ENCODE results near the gene AK6. TPM values are rescaled to one million over a fixed set of nuclear protein-coding genes. Genes with fewer than 3 reads are reported as not detected.
"Not testable (repeated sequence)": the region's sequence is repeated elsewhere in the genome, so short reads cannot be mapped to it uniquely, and the experiment has no call there.

Gene AK6
- polyA plus RNA-seq (ENCODE audit: insufficient read length in 3 of 3) = 10 to 100 TPM; 65.9 to 89.1 (median 73.4) TPM
- long read RNA-seq, donor 1, transcript AK6-202 (5 exons, 1,648 nt) = major isoform, 14 of 24 reads
- long read RNA-seq, donor 1, partial matches to known transcripts = 9 of 24 reads
- long read RNA-seq, donor 1, other reads (novel, unspliced or antisense) = 0 of 24 reads
- long read RNA-seq, donor 2, transcript AK6-202 (5 exons, 1,648 nt) = major isoform, 25 of 29 reads
- long read RNA-seq, donor 2, partial matches to known transcripts = 0 of 29 reads
- long read RNA-seq, donor 2, other reads (novel, unspliced or antisense) = 0 of 29 reads
- long read RNA-seq, donor 3, transcript AK6-202 (5 exons, 1,648 nt) = major isoform, 46 of 51 reads
- long read RNA-seq, donor 3, partial matches to known transcripts = 0 of 51 reads
- long read RNA-seq, donor 3, other reads (novel, unspliced or antisense) = 0 of 51 reads
- long read RNA-seq, donor 4, transcript AK6-202 (5 exons, 1,648 nt) = major isoform, 20 of 23 reads
- long read RNA-seq, donor 4, partial matches to known transcripts = 0 of 23 reads
- long read RNA-seq, donor 4, other reads (novel, unspliced or antisense) = 0 of 23 reads
- long read RNA-seq, donor 5 = 0 reads
- long read RNA-seq, donor 6, transcript AK6-202 (5 exons, 1,648 nt) = major isoform, 21 of 29 reads
- long read RNA-seq, donor 6, partial matches to known transcripts = 5 of 29 reads
- long read RNA-seq, donor 6, other reads (novel, unspliced or antisense) = 0 of 29 reads
- long read RNA-seq, donor 7, transcript AK6-202 (5 exons, 1,648 nt) = major isoform, 44 of 48 reads
- long read RNA-seq, donor 7, partial matches to known transcripts = 0 of 48 reads
- long read RNA-seq, donor 7, other reads (novel, unspliced or antisense) = 0 of 48 reads
- long read RNA-seq, donor 8 = 0 reads
- long read RNA-seq, donor 9, transcript AK6-202 (5 exons, 1,648 nt) = major isoform, 23 of 27 reads
- long read RNA-seq, donor 9, partial matches to known transcripts = 0 of 27 reads
- long read RNA-seq, donor 9, other reads (novel, unspliced or antisense) = 0 of 27 reads
- long read RNA-seq, donor 10, transcript AK6-202 (5 exons, 1,648 nt) = major isoform, 38 of 43 reads
- long read RNA-seq, donor 10, partial matches to known transcripts = 0 of 43 reads
- long read RNA-seq, donor 10, other reads (novel, unspliced or antisense) = 0 of 43 reads
- long read RNA-seq, donor 11, transcript AK6-202 (5 exons, 1,648 nt) = major isoform, 16 of 17 reads
- long read RNA-seq, donor 11, partial matches to known transcripts = 0 of 17 reads
- long read RNA-seq, donor 11, other reads (novel, unspliced or antisense) = 0 of 17 reads
- long read RNA-seq, donor 12, transcript AK6-202 (5 exons, 1,648 nt) = major isoform, 11 of 11 reads
- long read RNA-seq, donor 12, partial matches to known transcripts = 0 of 11 reads
- long read RNA-seq, donor 12, other reads (novel, unspliced or antisense) = 0 of 11 reads
- long read RNA-seq, donor 13 = 0 reads
- long read RNA-seq, donor 14, transcript AK6-202 (5 exons, 1,648 nt) = major isoform, 29 of 33 reads
- long read RNA-seq, donor 14, partial matches to known transcripts = 0 of 33 reads
- long read RNA-seq, donor 14, other reads (novel, unspliced or antisense) = 0 of 33 reads
- long read RNA-seq, donor 15, transcript AK6-202 (5 exons, 1,648 nt) = major isoform, 14 of 14 reads
- long read RNA-seq, donor 15, partial matches to known transcripts = 0 of 14 reads
- long read RNA-seq, donor 15, other reads (novel, unspliced or antisense) = 0 of 14 reads
- long read RNA-seq, donor 16, transcript AK6-202 (5 exons, 1,648 nt) = major isoform, 61 of 96 reads
- long read RNA-seq, donor 16, partial matches to known transcripts = 30 of 96 reads
- long read RNA-seq, donor 16, other reads (novel, unspliced or antisense) = 0 of 96 reads

DNA sequence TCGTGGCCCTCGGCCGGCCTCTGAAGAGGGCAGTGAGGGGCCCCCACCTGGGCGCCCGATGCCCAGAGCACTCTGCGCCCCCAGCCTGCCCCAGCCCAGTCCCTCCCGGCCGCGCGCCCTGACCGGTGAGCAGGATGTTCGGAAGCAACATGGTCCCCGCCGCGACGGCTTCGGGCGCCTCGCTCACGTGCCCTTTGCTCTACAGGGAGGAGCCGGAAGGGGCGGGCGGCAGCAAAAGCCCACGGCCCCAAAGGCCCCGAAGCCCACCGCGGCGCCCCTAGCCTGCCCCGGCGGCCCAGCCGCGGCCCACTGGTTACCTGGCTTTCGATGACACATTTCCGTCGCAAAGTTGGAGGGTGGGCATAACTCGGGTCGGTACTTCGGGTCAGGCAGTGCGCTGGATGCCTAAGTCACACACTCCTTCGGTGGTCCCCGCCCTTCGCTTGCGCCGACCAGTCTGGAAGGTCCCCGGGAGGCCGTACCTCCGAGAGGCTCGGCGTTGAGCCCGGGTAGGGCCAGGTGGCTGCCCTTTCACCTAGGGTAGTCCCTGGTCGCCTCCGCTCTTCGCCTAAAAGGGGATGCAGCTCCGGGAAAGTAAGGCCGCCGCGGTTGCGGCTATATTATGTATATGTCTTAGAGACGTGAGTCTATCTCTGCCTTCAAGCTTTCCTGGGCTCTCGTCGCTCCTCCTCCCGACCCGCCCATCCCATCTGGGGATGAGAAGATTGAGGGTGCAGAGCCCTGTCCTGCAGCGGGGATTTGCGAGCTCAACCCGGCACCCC is at the start of gene AK6, which contains the start of the genes RAD17 and TAF9:
Gene AK6 (minus strand): TSS at position 181 of the 782 bp plus-strand sequence. CDS start 30 bp downstream, at position 151.
Gene RAD17 (plus strand): TSS at position 479 of the 782 bp plus-strand sequence. CDS start 2,391 bp downstream, outside the sequence.
Gene TAF9 (minus strand): TSS at position 181 of the 782 bp plus-strand sequence. CDS start 3,783 bp downstream, outside the sequence.
- peak; percentile 84 to 91 (median 88) for DNase-seq (ENCODE audit: extremely low read depth in 1 of 11, low read depth in 9 of 11, low spot score in 4 of 11)

DNA sequence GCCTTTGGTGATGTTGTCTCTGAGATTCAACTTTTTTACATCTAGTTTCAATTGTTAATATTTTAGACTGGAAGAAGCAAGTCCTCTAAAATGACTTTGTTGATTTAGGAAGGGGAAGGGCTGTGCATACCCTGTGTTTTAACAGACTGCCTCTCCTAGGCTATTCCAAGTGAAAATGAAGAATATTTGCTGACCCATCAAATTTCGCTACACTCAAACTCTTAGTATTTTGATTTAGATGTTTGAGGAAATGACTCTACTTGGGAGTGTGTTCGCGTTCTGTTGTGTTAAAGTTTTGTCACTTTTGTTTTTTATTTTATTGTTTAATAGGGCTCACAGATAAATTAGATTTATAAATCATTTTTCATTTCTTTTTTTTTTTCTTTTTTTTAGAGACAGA is 49.2 kb upstream of the AK6 start:
- no peak for DNase-seq (ENCODE audit: extremely low read depth in 1 of 11, low read depth in 9 of 11, low spot score in 4 of 11)

DNA sequence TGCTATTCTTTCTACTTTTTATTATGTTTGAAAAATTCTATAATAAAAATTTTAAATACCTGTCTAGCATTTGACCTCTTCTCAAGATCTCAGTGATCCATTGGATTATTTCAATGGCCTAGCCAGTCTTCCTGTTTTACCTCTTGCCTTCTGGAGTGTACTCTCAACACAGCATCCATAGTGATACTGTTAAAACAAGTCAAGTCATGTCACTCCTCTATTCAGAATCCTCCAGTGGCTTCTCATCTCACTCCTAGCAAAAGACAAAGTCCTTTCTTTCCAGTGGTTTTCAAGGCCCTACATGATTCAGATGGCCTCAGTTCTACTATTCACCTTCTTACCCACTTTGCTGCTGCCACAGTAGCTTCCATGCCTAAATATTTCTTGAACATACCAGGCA is 47.4 kb upstream of the AK6 start:
- DNase-seq (ENCODE audit: extremely low read depth in 1 of 11, low read depth in 9 of 11, low spot score in 4 of 11) = no peak

DNA sequence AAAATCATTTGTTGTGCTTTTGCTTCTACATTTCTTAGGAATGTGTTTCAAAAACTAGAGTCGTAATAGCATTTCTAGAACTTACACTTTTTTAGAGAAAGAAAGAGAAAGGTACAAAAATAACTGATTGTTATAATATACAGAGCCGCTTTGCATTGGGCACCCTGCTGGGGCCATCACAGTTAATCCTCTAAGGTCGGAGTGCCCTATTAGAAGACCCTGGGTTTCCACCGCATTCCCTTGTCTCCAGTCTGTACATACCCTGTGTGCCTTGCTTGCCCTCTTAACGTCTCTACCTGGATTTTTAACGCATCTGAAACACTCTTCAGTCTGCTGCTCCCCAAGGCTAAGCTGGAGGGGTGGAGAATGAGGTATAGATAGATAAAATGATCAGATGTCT is 46.9 kb upstream of the AK6 start:
- peak in 1 of 11 donors; percentile 4 for DNase-seq (ENCODE audit: extremely low read depth in 1 of 11, low read depth in 9 of 11, low spot score in 4 of 11)

DNA sequence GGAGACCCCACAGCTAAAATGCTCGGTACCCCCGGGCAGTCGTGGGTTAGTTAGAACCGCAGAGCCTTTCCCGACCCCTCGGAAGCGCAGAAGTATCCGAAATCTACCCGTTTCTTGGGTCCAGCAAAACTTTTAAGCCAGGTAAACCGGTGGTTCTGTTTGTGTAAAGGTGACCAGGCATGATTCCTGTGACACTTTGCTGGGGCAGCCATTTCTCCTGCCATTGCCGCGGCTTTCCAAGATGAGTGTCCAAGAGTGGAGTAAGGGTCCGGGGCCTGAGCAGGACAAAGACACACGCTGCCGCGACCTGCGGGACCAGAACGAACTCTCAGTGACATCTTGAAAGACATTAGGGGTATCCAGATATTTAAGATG is 46.3 kb upstream of the AK6 start:
- peak in 8 of 11 donors; percentile 13 to 36 (median 22) for DNase-seq (ENCODE audit: extremely low read depth in 1 of 11, low read depth in 9 of 11, low spot score in 4 of 11)

DNA sequence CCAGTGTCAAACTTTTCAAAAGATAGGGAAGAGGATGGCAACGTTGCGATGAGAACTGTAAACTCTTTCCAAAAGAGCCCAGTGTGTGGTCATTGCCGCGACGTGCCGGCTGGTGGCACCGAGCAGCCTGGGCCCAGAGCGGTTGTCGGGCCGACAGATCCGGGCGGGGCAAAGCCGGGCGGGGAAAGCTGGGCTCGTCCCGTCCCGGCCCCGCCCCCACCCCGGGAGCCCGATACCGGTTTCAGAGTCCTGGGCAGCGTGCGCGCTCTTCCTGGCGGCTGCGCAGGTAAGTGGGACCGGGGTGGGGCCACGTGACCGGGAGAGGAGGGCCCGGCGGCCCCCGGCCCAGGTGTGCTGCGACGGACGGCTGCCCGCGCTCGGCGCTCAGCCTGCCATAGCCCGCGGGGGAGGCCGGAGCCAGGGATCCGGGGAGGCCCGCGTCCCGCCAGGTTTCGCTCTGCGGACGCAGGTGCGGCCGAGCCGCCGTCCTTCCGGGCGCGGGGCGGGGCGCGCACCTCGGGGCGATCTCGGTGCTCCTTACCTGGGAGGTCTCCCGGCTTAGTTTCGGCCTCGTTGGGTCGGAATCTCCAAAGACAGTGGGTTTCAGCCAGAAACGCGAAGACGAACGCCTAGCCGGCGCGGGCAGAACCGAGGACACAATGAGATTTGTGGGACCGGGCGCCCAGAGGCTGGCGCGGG is 45.7 kb upstream of the AK6 start, which contains the start of gene MARVELD2:
Gene MARVELD2 (plus strand): TSS at position 232 of the 699 bp plus-strand sequence. CDS start 4,270 bp downstream, outside the sequence.
- peak; percentile 43 to 86 (median 66) for DNase-seq (ENCODE audit: extremely low read depth in 1 of 11, low read depth in 9 of 11, low spot score in 4 of 11)

DNA sequence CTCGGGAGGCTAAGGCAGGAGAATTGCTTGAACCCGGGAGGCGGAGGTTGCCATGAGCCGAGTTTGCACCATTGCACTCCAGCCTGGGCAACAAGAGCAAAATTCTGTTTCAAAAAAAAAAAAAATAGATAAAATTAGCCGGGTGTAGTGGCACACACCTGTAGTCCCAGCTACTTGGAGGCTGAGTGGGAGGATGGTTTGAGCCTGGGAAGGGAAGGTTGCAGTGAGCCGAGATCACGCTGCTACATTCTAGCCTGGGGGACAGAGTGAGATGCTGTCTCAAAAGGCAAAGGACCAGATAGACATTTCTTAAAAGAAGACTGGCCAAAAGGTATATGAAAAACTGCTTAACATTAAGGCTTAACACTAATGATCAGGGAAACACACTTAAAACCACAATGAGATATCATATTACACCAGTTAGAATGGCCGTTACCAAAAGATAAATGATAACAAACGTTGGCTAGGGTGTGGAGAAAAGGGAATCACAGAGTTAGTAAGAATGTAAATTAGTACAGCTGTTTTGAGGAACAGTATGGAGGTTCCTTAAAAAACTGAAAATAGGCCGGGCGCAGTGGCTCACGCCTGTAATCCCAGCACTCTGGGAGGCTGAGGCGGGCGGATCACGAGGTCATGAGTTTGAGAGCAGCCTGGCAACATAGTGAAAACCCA is 35.5 kb upstream of the AK6 start:
- DNase-seq (ENCODE audit: extremely low read depth in 1 of 11, low read depth in 9 of 11, low spot score in 4 of 11) = no peak

DNA sequence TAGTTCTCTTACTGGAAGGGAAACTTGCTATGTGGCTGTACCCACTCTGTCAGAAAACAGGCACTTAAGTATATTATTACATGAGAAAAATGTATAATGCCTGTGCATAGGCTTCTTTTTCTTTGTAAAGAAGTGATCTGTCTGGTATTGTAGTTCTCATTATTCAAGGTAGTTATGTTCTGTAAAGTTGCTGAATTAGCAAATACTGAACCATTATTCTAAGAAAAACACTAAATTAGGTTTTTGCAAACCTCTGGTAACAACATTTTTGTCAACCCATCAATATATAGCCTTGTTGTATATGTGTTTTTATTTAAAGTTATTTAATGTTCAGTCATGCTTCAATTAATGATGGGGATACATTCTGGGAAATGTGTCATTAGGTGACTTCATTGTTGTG is 9.1 kb upstream of the AK6 start:
- DNase-seq (ENCODE audit: extremely low read depth in 1 of 11, low read depth in 9 of 11, low spot score in 4 of 11) = no peak

DNA sequence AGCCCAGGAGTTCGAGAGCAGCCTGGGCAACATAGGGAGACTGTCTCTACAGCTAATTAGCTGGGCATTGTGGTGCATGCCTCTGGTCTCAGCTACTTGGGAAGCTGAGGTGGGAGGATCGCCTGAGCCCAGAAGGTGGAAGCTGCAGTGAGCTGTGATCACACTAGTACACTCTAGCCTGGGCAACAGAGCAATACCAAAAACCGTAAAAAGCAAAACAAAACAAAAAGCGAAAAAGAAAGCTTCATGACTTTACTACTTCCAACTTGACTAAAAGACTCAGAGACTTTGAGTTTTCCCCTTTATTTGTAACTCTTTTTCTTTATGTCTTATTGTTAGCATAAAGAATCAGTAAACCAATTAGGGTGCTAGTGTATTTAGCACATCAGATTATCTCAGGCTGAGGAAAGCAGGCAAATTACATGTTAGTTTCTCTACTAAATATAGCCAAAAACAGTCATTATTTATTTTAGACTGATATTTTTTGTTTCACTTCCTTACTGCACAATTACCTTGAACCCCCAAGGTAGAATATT is 5.7 kb upstream of the AK6 start:
- DNase-seq (ENCODE audit: extremely low read depth in 1 of 11, low read depth in 9 of 11, low spot score in 4 of 11) = no peak

DNA sequence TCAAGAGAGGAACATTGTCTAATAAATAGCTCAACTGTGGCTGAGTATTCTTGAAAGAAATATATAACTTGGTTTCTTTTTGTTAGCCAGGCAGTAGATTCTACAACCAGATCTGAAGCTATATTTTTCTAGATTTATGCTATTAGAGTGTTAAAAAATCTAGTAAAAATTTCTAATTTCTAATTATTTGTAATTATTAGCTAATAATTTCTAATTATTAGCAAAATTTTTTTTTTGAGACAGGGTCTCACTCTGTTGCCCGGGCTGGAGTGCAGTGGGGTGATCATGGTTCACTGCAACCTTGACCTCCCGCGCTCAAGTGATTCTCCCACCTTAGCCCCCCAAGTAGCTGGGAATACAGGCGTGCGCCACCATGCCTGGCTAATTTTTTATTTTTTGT is 3.1 kb upstream of the AK6 start:
- no peak for DNase-seq (ENCODE audit: extremely low read depth in 1 of 11, low read depth in 9 of 11, low spot score in 4 of 11)

DNA sequence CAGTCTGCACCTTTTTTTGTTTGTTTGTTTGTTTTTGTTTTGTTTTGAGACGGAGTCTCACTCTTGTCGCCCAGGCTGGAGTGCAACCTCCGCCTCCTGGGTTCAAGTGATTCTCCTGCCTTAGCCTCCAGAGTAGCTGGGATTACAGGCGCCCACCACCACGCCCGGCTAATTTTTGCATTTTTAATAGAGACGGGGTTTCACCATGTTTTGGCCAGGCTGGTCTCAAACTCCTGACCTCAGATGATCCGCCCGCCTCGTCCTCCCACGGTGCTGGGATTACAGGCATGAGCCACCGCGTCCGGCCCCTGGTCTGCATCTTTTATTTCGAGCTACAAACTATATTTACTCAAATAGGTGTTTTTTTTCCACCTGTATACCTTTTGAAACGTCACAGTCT is 1.0 kb upstream of the AK6 start:
- not testable (repeated sequence) for DNase-seq (ENCODE audit: extremely low read depth in 1 of 11, low read depth in 9 of 11, low spot score in 4 of 11)

DNA sequence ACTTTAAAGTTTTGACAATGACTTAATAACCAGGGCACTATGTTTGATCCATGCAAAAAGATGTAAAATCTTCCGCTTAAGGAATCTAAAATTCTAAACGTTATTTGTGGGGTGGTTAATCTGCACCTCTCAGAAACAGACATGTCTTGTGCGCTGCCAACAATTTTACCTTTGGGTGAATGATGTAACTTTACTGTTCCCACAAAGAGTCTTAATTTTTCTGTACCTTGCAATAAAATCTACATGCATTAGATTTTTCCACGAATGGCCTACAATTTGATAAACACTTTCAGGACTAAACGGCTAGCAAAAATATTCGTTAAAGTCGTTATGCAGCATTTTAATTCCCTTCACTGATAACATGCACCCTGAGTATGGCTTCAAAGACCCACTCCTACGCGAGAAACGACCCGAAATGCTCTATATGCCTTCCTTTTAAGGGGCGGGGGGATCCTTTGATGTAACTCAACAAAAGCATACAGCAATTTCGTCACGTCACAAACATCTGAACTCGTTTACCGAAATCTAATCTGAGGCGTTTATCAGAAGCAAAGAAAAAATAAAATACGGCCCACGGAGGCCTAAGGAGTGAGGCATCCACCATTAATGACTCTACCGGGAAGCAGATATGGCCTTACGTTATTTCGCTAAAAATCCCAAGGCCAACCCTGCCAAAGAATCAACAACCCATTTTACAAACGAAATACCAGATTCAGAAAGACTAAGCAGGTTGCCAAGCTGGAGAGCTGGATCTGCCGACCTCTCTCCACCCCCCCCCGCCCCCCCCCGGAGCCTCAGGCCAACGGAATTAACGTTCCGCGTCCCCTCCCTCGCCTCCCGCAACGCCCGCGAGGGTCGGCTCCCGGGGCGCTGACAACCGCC is 621 bp downstream of the AK6 start:
- DNase-seq (ENCODE audit: extremely low read depth in 1 of 11, low read depth in 9 of 11, low spot score in 4 of 11) = peak in 9 of 11 donors; percentile 1 to 44 (median 27)

DNA sequence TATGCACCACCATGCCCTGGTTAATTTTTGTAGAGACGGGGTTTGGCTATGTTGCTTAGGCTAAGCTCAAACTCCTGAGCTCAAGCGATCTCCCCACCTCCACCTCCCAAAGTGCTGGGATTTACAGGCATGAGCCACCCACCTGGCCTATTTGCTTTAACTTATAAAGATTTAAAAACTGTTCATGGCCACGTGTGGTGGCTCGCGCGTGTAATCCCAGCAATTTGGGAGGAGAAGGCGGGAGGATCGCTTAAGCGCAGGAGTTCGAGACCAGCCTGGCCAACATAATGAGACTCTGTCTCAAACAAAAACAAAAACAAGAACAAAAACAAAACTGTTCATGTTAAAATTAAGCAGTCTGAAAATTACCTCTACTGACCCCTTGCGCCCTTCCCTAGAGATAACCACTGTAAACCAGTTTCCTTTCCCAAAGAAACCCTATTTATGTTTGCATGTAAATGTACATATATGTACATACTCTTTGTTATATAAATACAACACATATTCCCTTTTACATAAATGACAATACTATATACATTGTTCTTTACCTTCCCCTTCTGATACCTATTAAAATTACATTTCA is 1.5 kb downstream of the AK6 start:
- DNase-seq (ENCODE audit: extremely low read depth in 1 of 11, low read depth in 9 of 11, low spot score in 4 of 11) = no peak

DNA sequence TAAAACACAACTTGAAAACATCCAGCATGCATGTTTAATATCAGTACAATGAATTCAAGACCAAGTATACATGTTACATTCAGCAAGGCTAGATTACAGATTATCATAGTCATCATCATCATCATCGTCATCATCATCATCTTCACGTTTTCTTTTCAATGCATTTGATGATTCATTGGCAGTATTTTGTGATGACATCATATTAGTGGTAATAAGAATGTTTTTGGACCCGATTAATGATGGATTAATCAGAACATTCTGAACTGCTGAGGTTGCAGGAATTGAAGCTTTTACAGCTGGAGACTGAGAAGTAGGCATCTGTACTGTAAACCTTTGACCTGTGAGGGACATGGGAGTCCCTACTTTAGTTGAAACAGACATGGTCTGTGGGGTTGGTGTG is 4.5 kb downstream of the AK6 start:
- no peak for DNase-seq (ENCODE audit: extremely low read depth in 1 of 11, low read depth in 9 of 11, low spot score in 4 of 11)
